ENCODE data around the gene SAMD14.

SAMD14 gene

DNA sequence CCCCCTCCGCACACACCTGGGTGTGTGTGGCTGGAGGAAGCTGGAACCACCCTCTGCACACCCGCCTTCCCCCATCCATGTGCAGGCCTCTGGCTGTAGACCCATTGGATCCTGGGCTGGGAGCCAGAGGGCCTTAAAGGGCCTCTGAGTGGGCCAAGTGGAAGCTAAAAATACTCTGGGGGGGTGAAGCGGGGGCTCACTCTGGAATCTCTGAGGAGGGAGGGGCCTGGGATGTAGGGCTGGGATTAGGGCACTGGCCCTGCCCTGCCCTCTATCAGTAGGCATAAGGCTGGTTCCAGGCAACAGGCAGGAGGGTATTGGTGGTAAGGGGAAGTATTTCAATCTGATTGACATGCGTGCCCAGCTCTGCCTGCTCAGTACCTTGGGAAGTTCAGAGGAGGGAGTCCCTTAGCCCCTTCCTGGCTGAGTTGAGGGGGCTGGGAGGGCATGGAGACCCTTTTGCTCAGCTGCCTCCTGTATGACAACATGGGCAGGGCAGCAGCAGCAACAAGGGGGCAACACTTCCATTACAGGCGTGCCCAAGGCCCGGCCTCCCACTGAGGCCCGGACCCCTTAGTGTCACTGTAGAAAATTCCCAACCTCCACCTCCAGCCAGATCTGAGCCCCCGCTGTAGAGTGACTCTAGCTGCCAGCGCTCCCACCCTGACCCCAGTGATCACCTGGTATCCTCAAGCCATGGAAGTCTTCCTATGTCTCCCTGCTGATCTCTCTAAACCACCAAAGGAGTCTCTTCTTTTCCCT, 68.8 kb downstream of the SAMD14 start:
- Histone ChIP-seq H3K4me1 (peaks cover 13% of the 10 kb centered on the region), H3K9ac (no peak overlapping the region)

More for the DNA sequence above, 68.8 kb downstream of the SAMD14 start:
- Histone ChIP-seq H3K27ac (no peak overlapping the region), H3K79me2 (peaks cover 2% of the 10 kb centered on the region), H3K4me2 (ENCODE audit: low read length) (no peak overlapping the region), H3K36me3 (ENCODE audit: control insufficient read depth, insufficient read depth, low read length) (no peaks in the 10 kb centered on the region), H2AFZ (no peak overlapping the region), H3K9me3 (ENCODE audit: control insufficient read depth, low read length) (no peaks in the 10 kb centered on the region), H3K4me3 (ENCODE audit: low read depth, low read length) (no peak overlapping the region), H3K27me3 (ENCODE audit: control insufficient read depth, insufficient read depth, low read length) (no peaks in the 10 kb centered on the region)
- TF ChIP-seq, protein P1, sequence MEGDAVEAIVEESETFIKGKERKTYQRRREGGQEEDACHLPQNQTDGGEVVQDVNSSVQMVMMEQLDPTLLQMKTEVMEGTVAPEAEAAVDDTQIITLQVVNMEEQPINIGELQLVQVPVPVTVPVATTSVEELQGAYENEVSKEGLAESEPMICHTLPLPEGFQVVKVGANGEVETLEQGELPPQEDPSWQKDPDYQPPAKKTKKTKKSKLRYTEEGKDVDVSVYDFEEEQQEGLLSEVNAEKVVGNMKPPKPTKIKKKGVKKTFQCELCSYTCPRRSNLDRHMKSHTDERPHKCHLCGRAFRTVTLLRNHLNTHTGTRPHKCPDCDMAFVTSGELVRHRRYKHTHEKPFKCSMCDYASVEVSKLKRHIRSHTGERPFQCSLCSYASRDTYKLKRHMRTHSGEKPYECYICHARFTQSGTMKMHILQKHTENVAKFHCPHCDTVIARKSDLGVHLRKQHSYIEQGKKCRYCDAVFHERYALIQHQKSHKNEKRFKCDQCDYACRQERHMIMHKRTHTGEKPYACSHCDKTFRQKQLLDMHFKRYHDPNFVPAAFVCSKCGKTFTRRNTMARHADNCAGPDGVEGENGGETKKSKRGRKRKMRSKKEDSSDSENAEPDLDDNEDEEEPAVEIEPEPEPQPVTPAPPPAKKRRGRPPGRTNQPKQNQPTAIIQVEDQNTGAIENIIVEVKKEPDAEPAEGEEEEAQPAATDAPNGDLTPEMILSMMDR (IDR thresholded peaks at IDR 0.05) = no peak

Measured in parathyroid adenoma (tissue), 2 donors.